HG02884 (cell line): ENCODE results near the gene TFDP2.
"Not testable (repeated sequence)": the region's sequence is repeated elsewhere in the genome, so short reads cannot be mapped to it uniquely, and the experiment has no call there.

Experiments
- ATAC-seq: cut with Tn5 transposase; IDR thresholded peaks from one replicate; pipeline ENCODE4 v1.9.1; 2021; ENCODE audit warnings: mild to moderate bottlenecking, moderate library complexity; ENCODE audit not compliant: unreplicated experiment

TFDP2 gene

DNA sequence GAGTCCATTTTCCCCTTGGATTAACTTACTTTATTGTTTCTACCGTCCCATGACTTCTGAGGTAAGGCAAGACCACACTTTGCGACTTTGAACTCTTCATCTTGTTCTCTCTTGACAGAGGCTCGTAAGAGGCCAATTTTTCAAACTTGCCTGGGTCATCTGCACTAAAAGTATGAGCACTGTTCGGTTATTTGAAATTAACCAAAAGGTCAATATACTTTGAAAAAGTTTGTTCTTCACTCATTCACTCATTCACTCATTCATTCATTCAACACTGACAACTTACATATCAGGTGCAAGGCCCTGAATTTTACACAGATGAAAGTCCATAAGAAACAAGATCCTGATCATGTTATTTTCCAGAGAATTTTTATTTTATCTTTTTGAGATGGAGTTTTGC is 215.0 kb downstream of the TFDP2 start:
- ATAC-seq: no peak

DNA sequence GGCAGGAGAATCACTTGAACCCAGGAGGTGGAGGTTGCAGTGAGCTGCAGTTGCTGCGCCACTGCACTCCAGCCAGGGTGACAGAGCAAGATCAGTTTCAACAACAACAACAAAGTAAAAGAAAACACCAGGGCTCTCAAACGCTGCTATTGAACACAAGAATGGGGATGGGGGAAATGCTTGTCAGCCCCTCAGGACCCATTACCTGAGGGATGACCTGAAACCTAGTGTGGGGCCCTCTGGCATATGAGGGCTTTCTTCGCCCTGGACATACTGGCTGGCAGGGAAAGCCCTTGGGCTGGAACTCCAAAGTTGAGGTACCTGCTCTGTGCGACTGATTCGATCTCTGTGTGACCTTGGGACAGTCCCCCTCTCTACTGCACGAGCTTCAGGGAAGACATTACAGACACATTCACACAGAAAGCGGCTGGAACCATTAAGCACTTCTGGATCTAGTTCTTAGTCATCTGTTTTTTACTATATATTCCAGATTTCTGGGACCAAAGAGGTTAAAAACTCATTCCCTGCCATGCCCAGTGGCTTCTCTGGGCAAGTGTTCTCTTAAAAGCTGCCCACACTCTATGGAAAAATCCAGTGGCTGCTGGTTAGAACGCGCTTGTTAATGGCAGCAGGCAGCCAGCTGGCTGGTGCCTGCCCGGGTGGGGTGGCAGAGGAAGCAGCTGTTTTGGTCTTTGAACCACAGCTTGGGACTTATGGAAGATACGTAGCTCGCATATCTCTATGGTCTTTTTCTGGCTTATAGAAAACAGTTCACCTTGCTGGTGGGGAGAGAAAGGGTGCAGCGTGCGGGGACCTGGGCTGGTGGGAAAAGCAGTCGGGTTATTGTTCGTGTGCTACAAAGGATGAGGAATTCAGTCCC is 215.7 kb downstream of the TFDP2 start:
- no peak for ATAC-seq

DNA sequence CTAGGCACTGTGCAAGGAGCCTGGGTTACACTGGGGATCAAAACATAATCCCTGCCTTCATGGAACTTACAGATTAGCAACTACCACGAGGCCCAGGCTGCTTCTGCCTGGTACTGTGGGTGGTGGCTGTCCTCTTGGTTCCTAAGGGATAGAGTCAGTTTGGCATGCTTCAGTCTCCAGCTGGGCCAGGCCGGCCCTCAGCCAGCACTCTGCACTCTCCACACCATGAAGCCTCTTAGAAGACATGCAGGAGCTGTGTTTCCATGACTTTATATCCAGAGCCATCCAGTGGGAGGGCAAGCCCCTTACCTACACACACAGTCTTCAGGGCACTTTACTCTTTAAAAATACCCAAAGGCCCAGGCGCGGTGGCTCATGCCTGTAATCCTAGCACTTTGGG is 218.5 kb downstream of the TFDP2 start:
- no peak for ATAC-seq

DNA sequence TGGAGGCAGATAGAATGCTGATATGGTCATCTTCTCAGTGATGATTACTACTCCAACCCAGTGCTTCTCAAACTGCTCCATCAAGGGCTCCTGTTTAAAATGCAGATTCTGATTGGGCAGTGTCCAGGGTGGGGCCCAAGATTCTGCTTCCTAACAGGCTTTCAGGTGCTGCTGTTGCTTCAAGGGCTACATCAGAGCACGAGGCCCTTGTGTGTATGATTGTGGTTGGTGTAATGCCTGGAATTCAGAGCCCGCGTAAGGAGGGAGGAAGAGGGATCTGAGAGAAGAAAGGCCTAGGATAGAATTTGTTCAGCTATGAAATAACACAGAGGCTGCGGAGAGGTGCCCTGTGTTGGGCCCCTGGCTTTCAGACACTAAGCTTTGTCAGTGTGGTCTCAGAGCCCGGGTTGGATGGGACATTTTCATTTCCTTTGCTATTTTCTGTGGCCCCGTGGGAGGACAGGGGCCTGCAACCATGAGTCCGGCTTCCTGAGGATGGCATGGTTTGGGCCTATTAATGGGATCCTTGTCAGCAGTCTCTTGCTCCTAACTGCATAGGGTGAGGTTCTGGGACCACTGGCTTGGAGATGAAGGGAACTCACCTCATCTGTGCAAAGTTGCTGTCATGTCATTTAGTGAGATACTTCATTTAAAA is 219.9 kb downstream of the TFDP2 start:
- ATAC-seq: no peak

DNA sequence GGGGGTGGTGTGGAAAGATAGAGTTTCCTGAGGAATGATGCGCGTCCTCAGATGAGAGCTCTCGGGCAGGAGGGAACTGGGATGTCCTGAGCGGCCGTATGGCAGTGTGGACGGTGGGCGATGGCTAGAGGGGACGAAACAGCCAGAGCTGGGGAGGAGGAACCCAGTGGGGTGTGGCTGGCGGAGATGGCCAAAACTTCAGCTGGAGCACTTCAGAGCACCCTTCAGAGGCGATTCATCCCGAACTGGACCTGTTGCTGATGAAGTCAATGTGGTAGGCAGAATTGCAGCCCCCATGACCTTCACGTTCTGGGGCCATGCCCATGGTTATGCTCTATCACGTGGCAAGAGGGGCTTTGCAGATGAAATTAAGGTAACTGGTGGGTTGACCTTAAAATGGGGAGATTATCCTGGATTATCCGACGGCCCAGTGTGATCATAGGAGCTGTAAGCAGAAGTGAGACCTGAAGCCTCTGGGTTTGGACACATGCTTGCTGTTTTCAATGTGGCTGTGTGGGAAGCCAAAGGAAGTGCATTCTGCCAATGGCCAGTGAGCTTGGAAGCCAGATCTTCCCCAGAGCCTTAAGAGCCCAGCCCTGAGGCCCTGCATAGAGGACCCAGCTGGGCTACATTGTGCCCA is 220.6 kb downstream of the TFDP2 start:
- no peak for ATAC-seq

DNA sequence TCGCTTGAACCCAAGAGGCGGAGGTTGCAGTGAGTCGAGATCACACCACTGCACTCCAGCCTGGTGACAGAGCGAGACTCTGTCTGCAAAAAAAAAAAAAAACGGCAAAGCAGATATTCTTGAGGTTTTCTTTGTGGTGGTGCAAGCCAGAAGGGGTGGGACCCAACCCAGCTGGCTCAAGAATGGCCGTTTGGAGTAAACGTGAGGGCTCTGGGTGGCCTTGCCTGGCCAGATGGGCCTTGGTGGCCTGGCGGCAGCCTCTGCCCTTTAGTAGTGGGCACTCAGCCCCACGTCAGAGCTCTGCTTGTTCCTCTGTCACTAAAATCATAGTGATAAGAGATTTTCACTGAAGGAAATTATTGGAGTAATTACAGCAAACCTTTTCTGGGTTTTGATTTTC is 222.4 kb downstream of the TFDP2 start:
- no peak for ATAC-seq

DNA sequence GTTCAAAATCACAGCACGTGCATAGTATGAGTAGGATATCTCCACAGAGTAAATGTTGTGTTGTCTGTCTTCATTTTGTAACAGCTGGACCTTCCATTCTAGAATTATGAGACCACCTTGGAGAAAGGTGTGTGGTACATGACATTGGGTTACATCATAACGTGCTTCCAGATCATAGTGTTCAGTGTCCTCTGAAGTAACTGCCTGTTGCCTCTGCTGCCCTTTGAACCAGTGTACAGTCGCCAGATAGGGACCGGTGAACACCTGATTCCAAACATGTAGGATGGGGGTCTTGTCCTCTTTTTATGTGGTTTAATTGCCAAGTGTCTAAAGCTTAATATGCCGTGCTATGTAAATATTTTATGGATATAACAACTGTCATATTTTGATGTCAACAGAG is 223.7 kb downstream of the TFDP2 start:
- ATAC-seq: not testable (repeated sequence)

DNA sequence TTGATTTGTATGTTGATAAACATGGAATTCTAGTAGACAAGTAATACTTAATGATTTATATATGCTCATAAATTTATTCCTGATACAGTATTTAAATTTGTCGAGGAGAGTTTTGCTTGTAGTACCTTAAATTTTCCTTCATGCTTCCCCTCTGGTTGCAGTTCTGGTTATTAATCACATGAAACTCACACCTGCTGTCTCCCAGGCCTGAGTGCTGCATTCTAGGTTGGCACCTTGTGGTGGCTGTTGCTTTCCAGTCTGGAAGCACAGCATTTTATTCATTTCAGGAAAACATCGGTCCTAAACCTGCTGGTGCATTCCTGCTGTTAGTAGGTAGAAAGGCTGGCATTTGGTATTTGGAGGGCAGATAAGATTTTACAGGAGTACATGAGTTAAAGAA is 228.0 kb downstream of the TFDP2 start:
- no peak for ATAC-seq

DNA sequence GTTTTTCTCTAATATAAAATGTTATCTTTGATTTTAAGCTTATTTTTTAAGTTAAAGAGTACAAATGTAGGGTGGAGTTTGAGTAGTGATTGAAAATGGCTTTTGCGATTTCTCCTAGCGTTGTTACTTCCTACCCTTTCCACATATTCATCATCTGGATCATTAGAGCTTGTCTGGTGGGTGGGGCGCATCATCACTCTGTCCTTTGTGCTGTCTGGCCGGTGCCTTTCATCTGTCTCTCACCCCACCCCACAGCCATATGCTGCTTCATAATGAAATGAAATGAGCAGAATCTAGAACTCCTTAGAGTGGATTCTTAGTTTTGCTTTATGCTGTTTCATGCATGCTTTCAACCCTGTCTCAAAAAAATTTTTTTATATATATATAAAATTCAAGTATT is 228.6 kb downstream of the TFDP2 start:
- no peak for ATAC-seq

DNA sequence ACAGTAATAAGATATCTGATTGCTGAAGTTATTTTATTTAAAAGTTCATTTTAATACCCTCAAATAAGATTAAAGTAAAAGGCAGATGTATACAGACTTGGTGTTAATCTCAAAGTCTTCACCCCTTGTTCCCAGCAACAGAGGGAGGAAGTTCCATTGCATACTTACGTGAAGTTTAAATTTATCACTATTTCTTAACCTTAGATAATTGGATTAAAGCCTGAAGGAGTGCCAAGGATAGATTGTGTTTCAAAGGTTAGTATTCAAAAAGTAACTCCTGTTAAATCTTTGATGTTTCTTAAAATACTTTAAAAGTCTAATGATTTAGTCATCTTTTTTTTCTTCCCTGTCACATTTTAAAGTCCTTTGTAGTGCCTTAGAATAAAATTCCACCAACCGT is 233.6 kb downstream of the TFDP2 start:
- ATAC-seq: no peak

DNA sequence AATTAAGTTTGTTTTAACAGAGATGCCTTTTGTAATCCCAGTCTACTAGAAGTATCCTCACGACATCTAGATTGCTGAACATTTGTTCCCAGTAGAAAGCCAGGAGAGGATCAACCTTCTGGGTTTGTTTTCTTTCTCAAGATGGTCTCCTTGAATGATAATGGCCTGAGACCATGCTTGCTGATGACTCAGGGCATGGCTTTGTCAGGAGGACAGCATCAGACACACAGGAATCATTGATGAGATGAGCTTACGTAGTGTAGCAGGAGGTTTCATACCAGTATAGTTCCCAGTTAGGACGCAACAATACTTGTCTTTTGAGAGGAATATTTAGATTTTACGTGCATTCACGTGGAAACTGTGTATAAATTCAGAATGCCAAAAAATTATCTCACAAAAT is 234.3 kb downstream of the TFDP2 start:
- ATAC-seq: no peak

DNA sequence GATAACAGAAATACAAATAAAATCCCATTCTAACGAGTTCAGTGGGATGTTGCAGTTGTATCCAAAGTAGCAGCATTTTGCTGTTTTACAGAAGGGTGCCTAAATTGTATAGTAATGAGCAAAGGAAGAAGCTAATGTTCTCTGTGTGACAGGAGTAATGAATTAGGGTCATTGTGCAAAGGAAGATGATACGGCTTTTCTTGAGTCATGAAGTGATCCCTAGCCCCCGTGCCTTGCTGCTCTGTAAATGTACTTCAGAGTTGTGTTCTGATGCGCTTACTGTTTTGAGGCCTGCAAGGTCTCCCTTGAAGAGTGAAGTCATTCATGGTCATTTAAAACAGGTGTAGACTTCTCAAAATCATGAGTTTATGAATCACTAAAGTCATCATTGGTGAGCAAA is 235.0 kb downstream of the TFDP2 start:
- no peak for ATAC-seq

DNA sequence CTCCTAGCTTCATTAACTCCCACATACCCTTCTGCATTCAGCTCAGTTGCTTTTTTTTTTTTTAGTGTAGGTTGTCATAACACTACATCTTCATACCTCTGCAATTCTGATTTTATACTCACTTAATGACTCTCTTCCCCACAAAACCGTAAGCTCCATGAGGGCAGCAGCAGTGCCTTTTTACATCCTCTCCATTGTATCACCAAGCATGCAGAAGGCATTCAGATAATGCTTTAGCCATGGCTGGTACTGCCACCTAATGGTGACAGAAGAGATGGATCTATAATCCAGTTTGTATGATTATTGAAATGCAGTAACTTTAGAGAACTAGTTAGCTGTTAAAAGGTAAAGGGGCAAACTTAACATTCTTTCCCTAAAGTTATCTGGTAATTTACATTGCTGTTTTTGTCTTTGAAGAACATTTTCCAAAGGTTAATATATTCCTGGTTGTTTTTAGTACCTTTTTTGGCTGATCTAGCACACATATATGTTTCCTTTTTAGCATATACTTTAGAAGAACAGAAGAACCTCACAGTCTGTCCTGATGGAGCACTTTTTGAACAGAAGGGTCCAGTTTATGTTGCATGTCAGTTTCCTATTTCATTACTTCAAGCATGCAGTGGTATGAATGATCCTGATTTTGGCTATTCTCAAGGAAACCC is 236.1 kb downstream of the TFDP2 start:
- ATAC-seq: no peak

DNA sequence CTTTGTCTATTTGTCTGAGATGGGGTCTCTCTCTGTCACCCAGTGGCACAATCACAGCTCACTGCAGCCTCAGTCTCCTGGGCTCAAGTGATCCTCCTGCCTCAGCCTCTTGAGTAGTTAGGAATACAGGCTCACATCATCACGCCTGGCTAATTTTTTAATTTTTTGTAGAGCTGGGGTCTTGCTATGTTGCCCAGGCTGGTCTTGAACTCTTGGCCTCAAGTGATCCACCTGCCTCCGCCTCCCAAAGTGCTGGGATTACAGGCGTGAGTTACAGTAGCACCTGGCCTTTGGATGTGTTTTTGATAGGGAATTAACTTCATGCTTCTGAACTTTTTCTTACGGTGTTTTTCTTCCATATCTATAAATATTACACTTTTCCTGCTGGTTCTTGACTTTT is 239.4 kb downstream of the TFDP2 start:
- not testable (repeated sequence) for ATAC-seq

DNA sequence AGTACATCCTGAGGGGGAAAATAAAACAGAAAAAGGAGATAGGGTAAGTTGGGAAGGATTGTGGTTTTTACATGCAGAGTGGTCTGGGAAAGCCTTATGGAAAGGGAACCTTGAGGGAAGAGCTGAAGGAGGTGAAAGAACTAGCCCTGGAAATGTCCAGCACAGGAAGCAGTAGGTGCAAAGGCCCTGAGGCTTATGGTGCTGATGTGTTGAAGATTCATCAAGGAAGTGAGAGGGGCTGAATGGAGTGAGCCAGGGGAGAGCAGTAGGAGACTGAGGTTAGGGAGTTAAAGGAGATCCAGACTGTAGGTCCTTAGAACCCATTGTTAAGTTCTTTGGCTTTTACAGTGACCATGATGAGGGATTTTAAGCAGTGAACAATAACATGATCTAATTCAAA is 239.9 kb downstream of the TFDP2 start:
- ATAC-seq: no peak

DNA sequence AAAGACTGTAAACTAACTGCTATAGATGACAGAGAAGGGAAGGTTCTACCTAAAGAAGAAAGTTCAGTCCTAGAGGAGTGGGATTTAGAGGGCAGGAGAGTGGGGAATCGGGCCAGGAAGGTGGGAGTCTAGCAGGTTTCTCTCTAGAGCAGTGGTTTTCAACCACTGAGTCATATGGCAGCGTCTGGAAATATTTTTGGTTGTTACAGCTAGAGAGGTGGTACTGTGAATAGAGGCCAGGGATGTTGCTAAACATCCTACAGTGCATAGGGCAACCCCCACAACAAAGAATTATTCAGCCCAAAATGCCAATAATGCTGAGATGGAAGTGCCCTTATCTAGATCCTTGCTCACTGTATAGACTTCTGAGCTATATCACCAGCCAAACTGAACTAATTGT is 244.2 kb downstream of the TFDP2 start:
- no peak for ATAC-seq

DNA sequence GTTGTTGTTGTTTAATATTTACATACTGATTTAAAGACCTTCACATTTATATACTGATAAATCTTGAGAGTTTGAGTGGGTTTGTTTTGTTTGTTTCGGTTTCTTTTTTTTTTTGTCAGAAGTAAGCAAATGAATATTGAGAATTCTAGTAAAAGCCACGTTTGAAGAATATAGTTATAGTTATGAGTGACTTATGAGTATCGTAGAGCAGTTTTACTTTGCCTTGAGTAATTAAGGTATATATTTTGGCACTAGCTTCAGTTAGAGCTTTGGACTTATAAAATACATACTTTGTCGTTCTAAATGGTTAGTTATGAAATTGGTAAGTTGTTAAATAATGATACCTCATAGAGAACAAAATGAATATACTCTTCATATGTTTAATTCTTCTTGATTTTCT is 245.1 kb downstream of the TFDP2 start:
- no peak for ATAC-seq

DNA sequence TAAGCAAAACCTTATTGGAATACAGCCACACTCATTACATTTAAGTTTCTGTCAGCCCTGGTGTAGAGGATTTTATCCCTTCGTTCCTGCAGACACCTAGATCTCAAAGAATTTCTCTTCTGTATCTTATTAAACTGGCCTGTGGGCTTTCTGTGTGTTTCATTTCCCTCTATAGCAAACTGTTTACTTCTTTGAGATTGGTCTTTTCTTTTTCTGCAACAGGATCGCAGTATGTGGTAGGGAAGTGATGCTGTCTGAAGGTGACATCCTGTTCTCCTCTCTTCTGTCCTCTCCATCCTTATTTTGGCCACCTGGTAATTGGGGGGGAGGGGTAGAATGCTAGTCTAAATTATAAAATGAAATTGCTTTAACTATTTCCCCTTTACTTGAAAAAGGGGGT is 247.4 kb downstream of the TFDP2 start:
- ATAC-seq: no peak

DNA sequence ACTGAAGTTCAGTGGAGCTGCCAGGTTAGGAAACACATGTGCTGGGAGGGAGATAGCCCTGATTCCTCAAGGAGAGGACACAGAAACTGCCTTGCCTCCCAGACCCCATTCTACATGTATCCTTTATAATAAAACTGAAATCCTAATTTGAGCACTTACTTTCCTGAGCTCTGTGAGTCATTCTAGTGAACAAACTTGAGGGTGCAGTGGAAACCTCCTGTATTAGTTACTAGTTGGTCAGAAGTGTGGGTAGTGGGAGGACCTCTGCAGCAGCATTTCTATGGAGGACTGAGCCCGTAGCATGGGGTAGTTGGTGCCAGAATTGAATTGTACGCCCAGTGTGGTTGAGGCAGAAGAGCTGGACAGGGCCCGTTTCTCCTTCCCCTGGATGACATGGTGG is 249.0 kb downstream of the TFDP2 start:
- no peak for ATAC-seq

DNA sequence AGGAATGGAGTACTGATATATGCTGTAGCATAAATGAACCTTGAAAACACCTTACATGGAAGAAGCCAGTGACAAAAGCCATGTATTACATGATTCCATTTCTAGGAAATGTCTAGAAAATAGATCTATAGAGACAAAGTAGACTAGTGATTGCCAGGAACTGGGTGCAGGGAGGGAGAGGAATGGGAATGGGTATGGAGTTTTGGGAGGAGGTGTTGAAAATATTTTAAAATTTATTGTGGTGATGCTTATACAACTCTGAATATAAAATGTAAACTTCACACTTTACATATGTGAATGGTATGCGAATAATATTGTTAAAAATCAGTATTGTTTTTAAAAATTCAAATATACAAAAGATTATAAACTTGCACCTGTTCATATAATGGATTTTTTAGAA is 250.4 kb downstream of the TFDP2 start:
- no peak for ATAC-seq

DNA sequence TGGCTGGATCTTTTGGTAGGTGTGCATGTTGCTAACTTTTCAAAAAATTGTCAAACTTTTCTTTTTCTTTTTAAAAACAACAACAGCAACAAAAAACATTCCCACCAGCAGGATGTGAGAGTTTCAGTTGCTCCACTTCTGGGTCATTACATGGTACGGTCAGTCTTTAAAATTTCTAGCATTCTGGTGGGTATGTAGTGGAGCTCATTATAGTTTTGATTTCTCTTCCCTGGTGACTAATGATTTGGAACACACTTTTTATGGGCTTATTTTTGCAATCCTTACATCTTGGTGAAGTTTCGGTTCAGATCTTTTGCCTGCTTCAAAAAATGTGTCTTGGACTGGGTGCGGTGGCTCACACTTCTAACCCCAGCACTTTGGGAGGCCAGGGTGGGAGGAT is 253.6 kb downstream of the TFDP2 start:
- no peak for ATAC-seq
